Mesothelial cell of epicardium (in vitro differentiated cells): ENCODE measurements around the gene CAMTA1. TPM values are rescaled to one million over a fixed set of nuclear protein-coding genes. Genes with fewer than 3 reads are reported as not detected.
A peak's percentile ranks its signal among the peaks of the same experiment; 100 is the strongest.

Experiments
- DNase-seq, 2 experiments: peaks; one replicate each; pipeline ENCODE4 v3.0.0; 2021; ENCODE audit warnings: low spot score in 2 of 2; ENCODE audit not compliant: unreplicated experiment in 2 of 2
- H3K27ac Mint-ChIP-seq: 2 replicates; pipeline ENCODE4 v1.8.0; 2021; ENCODE audit warnings: mixed read lengths
- H3K27me3 Mint-ChIP-seq: 2 replicates; pipeline ENCODE4 v1.8.0; 2021; ENCODE audit warnings: low read depth, mixed read lengths
- H3K36me3 Mint-ChIP-seq: 2 replicates; pipeline ENCODE4 v1.8.0; 2021; ENCODE audit warnings: mixed read lengths
- H3K4me1 Mint-ChIP-seq: 2 replicates; pipeline ENCODE4 v1.8.0; 2021; ENCODE audit warnings: mixed read lengths
- H3K4me3 Mint-ChIP-seq: 2 replicates; pipeline ENCODE4 v1.8.0; 2021; ENCODE audit warnings: mild to moderate bottlenecking, moderate library complexity, mixed read lengths
- H3K9me3 Mint-ChIP-seq: 2 replicates; pipeline ENCODE4 v1.8.0; 2021; ENCODE audit warnings: mixed read lengths
- total RNA-seq: library from RNA; stranded (reverse); gene quantifications from 3 replicates; pipeline ENCODE4 v1.2.1, GENCODE V29; 2021
- TF ChIP-seq, protein P1 (sequence below): fragments of 200-600 bp; sonication (generic); IDR thresholded peaks from one replicate; pipeline ENCODE4 v1.5.0; 2021; ENCODE audit warnings: antibody characterized with exemption; ENCODE audit not compliant: unreplicated experiment

CAMTA1 gene
- total RNA-seq, 1 donor from 2014 or later, result 70.4 TPM

DNA sequence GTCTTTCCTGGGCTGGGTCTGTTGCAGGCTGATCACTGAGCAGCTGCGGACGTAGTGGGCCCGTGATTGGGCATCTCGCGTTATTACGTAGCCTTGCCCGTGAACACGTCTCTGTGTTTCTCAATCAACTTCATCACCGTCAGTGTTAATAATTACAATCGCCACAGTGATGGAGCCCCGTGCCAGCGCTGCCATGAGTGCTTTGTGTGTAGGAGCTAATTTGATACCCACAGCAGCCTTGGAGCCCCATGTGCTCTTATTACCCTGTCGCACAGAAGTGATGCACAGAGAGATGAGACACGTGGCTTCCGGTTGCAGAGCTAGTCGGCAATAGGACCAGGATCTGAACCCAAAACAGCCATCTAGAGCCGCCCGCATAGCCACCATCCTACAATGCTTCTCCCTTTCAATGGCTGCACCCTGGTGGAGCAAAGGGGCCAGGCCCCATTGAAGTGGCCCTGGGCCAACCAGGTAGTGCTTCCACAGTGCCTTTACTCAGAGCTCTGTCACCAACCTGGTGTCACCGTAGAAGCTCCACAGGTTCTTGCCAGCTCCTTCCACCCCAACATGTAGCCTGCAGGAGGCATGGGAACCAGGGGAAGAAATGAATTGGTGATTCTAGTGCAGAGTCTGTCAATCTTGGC lies 587.3 kb downstream of the CAMTA1 start:
- no peaks in the 10 kb centered on the region for H3K36me3 Mint-ChIP-seq
- no peak for DNase-seq
- no peaks in the 10 kb centered on the region for H3K27me3 Mint-ChIP-seq
- H3K4me3 Mint-ChIP-seq, result no peak overlapping the region
- TF ChIP-seq, protein P1, sequence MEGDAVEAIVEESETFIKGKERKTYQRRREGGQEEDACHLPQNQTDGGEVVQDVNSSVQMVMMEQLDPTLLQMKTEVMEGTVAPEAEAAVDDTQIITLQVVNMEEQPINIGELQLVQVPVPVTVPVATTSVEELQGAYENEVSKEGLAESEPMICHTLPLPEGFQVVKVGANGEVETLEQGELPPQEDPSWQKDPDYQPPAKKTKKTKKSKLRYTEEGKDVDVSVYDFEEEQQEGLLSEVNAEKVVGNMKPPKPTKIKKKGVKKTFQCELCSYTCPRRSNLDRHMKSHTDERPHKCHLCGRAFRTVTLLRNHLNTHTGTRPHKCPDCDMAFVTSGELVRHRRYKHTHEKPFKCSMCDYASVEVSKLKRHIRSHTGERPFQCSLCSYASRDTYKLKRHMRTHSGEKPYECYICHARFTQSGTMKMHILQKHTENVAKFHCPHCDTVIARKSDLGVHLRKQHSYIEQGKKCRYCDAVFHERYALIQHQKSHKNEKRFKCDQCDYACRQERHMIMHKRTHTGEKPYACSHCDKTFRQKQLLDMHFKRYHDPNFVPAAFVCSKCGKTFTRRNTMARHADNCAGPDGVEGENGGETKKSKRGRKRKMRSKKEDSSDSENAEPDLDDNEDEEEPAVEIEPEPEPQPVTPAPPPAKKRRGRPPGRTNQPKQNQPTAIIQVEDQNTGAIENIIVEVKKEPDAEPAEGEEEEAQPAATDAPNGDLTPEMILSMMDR, result no peak
- H3K4me1 Mint-ChIP-seq, result peaks cover 2% of the 10 kb centered on the region
- no peaks in the 10 kb centered on the region for H3K9me3 Mint-ChIP-seq
- H3K27ac Mint-ChIP-seq, result no peak overlapping the region

DNA sequence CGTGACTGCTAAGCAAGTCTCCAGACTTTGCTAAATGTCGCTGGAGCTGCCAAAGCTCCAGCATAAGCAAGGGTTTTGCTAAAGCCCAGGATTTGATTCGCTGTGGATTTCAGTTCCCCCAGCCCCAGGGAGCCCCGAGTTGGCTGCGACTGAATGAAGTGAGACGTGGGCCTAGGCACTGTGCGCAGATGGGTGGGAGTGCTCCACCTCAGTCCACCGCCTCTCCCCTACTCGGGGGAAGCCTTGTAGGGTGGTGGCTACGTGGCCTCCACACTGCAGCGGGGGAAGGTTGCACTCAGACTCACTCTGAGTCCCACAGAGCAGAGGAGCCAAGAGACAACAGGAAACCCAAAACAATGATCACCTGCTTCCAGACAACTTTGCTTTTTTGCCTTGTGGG lies 588.0 kb downstream of the CAMTA1 start:
- no peak overlapping the region for H3K4me3 Mint-ChIP-seq
- no peaks in the 10 kb centered on the region for H3K27me3 Mint-ChIP-seq

DNA sequence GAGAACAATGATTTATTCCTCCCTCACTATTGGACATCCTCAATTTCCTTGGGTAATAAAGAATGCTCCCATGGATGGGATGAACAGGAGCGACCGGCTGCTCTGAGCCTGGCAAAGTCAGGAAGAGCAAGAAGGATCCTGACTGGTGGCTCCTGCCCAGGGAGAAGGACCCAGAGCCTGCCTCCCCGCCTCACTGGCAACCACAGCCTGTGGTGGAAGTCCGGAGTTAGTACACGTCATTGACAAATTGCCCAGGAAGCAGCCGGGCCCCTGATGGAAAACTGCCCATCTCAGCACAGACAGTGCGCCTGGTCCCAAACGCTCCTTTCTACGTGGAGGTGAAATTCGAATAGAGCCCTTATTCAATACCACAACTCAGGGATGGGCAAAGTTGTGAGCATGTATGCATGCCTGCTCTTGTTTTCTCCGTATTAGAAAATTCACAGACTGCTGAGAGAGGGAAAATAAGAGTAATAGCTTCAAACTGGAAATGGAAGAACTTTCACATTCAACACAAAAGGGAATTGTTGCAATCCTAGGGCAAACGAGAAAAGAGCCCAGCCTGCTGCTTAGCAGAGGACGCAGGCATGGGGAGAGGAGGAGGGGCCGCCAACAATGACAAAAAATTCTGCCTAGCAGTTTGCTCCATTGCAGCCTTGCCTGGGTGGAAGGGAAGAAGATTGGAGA lies 588.8 kb downstream of the CAMTA1 start:
- peaks cover 9% of the 10 kb centered on the region for H3K4me1 Mint-ChIP-seq
- TF ChIP-seq, protein P1, result no peak
- no peak overlapping the region for H3K4me3 Mint-ChIP-seq
- no peaks in the 10 kb centered on the region for H3K36me3 Mint-ChIP-seq
- no peaks in the 10 kb centered on the region for H3K9me3 Mint-ChIP-seq
- DNase-seq, result peak in 1 of 2 experiments; percentile 5
- H3K27me3 Mint-ChIP-seq, result no peaks in the 10 kb centered on the region
- H3K27ac Mint-ChIP-seq, result no peak overlapping the region

More for the DNA sequence above, 588.0 kb downstream of the CAMTA1 start:
- DNase-seq, result no peak
- no peaks in the 10 kb centered on the region for H3K36me3 Mint-ChIP-seq
- TF ChIP-seq, protein P1, result no peak
- peaks cover 6% of the 10 kb centered on the region for H3K4me1 Mint-ChIP-seq
- H3K9me3 Mint-ChIP-seq, result no peaks in the 10 kb centered on the region
- no peak overlapping the region for H3K27ac Mint-ChIP-seq

DNA sequence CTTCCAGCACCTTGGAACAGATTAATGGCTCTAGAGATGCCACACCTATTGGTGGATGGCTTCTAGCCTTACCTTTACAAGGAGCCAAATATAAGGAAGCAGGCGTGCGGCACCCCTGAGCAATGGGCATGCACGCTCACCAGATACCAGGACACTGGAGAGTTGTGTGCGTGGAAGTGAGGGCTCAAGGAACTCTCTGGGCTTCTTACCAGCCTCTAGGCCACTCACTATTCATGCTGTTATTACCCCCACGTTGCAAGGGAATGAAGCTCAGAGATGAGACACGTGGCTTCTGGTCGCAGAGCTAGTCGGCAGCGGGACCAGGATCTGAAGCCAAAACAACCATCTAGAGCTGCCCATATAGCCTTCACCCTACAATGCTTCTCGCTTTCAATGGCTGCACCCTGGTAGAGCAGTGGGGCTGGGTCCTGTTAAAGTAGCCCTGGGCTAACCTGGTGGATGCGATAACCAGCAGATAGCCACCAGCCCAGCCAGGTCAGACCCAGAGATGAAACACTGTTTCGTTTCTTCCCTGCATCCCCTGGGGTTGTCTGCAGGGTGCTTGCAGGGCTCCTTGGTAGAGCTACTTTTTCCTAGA lies 589.4 kb downstream of the CAMTA1 start:
- DNase-seq, result peak in 1 of 2 experiments; percentile 35
- Mint-ChIP-seq H3K4me1 (peaks cover 15% of the 10 kb centered on the region), H3K27me3 (no peaks in the 10 kb centered on the region), H3K27ac (no peak overlapping the region), H3K9me3 (no peaks in the 10 kb centered on the region), H3K36me3 (no peaks in the 10 kb centered on the region), H3K4me3 (no peak overlapping the region)
- TF ChIP-seq, protein P1, result no peak

DNA sequence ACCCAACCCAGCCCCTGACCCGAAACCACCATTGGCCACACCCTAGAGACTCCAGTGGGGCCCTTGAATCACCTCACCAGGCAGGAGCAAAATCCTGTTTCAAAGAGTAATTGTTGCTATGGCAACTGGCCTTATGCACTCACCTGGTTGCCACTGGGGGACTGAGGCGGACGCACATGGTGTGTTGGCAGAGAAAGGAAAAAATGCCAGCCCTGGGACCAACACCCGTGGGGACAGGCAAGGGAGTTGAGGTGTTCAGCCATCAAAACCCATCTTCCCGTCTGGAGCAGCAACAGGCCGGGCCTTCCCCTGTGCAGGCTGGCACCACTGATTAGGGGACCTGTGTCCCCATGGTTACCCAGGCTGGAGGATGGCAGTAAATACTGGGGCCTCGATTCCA lies 590.1 kb downstream of the CAMTA1 start:
- TF ChIP-seq, protein P1, result no peak
- H3K36me3 Mint-ChIP-seq, result no peaks in the 10 kb centered on the region
- no peak overlapping the region for H3K27ac Mint-ChIP-seq
- peak in 1 of 2 experiments; percentile 25 for DNase-seq
- no peaks in the 10 kb centered on the region for H3K27me3 Mint-ChIP-seq
- H3K4me3 Mint-ChIP-seq, result no peak overlapping the region
- H3K9me3 Mint-ChIP-seq, result no peaks in the 10 kb centered on the region
- H3K4me1 Mint-ChIP-seq, result peaks cover 18% of the 10 kb centered on the region
